GM18519 (cell line): ENCODE results near the gene ANKZF1.
"Not testable (repeated sequence)": the region's sequence is repeated elsewhere in the genome, so short reads cannot be mapped to it uniquely, and the experiment has no call there.

Experiments
- ATAC-seq: cut with Tn5 transposase; IDR thresholded peaks from one replicate; pipeline ENCODE4 v1.9.1; 2021; ENCODE audit warnings: mild to moderate bottlenecking, moderate library complexity; ENCODE audit not compliant: unreplicated experiment, low FRiP score

Gene ANKZF1

GRCh38 chr2:219229305-219230058 is at the start of gene ANKZF1, which contains the start of gene ATG9A:
Gene ANKZF1 (plus strand): TSS chr2:219229806. CDS start chr2:219230258, 452 bp downstream.
Gene ATG9A (minus strand): TSS chr2:219229636. CDS start chr2:219228024, 1,612 bp downstream.
- ATAC-seq: peak; percentile 85

- no peak for ATAC-seq
Observed at GRCh38 chr2:219180961-219181360, 48.6 kb upstream of the ANKZF1 start.

GRCh38 chr2:219181531-219181930 is 48.1 kb upstream of the ANKZF1 start:
- no peak for ATAC-seq

- no peak for ATAC-seq
Observed at GRCh38 chr2:219182331-219183150, 47.1 kb upstream of the ANKZF1 start.

GRCh38 chr2:219183151-219183772 is 46.3 kb upstream of the ANKZF1 start:
- ATAC-seq: no peak

- ATAC-seq: no peak
Observed at GRCh38 chr2:219184121-219184520, 45.5 kb upstream of the ANKZF1 start.

GRCh38 chr2:219186754-219187456 is 42.7 kb upstream of the ANKZF1 start:
- no peak for ATAC-seq

- ATAC-seq: no peak
Observed at GRCh38 chr2:219197388-219197787, 32.2 kb upstream of the ANKZF1 start.

GRCh38 chr2:219198974-219199373 is 30.6 kb upstream of the ANKZF1 start:
- no peak for ATAC-seq

GRCh38 chr2:219199470-219200211 is 30.0 kb upstream of the ANKZF1 start:
- ATAC-seq: no peak

- not testable (repeated sequence) for ATAC-seq
Observed at GRCh38 chr2:219200502-219201326, 28.9 kb upstream of the ANKZF1 start.

- not testable (repeated sequence) for ATAC-seq
Observed at GRCh38 chr2:219201331-219201730, 28.3 kb upstream of the ANKZF1 start.

- ATAC-seq: no peak
Observed at GRCh38 chr2:219204425-219205164, 25.0 kb upstream of the ANKZF1 start.

- ATAC-seq: no peak
Observed at GRCh38 chr2:219205165-219205538, 24.5 kb upstream of the ANKZF1 start.

GRCh38 chr2:219205981-219206327 is 23.7 kb upstream of the ANKZF1 start:
- ATAC-seq: no peak

- ATAC-seq: peak; percentile 96
Observed at GRCh38 chr2:219206328-219207133, 23.1 kb upstream of the ANKZF1 start, which contains the start of gene ZFAND2B. Gene ZFAND2B (plus strand): TSS chr2:219206782. CDS start chr2:219206988, 206 bp downstream.

GRCh38 chr2:219207134-219207883 is 22.3 kb upstream of the ANKZF1 start:
- no peak for ATAC-seq
